ENCODE data around the gene NENF. TPM values are rescaled to one million over a fixed set of nuclear protein-coding genes. Genes with fewer than 3 reads are reported as not detected.
"Not testable (repeated sequence)": the region's sequence is repeated elsewhere in the genome, so short reads cannot be mapped to it uniquely, and the experiment has no call there.

NENF gene
- total RNA-seq, 1 donor from 2014 or later, result 6.8 TPM

DNA sequence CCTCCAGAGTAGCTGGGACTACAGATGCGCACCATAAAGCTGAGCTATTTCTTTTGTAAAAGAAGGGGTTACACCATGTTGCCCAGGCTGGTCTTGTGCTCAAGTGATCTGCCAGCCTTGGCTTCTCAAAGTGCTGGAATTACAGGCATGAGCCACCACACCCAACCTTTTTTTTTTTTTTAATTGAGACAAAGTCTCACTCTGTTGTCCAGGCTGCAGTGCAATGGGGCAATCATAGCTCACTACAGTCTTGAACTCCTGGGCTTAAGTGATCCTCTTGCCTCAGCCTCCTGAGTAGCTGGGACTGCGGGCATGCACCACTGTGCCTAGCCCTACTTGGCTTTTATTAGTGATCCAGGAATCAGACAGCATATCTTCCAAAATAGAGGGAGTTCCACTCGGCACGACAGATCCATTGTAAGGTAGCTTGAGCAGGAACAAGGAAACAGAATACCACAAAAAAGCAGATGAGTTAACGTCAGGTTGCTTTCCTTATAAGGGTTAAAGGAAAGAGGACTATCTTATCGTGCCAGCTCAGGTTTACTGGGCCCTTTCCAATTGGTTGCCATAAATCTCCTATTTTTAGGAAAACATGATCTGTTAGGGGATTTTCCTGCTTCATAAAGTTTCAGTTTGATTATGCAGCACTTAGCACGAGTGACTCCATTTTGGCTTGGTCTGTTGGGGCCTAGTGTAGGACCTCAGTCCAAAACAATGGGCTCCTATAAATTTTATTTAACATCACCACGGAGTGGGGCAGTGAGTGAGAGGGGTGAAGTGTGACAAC lies 45.2 kb downstream of the NENF start:
- no peaks in the 10 kb centered on the region for H3K79me2 ChIP-seq (ENCODE audit: low read depth)
- H3K4me1 Mint-ChIP-seq, result peaks cover 23% of the 10 kb centered on the region
- no peak overlapping the region for H3K4me3 Mint-ChIP-seq
- TF ChIP-seq, protein P1, sequence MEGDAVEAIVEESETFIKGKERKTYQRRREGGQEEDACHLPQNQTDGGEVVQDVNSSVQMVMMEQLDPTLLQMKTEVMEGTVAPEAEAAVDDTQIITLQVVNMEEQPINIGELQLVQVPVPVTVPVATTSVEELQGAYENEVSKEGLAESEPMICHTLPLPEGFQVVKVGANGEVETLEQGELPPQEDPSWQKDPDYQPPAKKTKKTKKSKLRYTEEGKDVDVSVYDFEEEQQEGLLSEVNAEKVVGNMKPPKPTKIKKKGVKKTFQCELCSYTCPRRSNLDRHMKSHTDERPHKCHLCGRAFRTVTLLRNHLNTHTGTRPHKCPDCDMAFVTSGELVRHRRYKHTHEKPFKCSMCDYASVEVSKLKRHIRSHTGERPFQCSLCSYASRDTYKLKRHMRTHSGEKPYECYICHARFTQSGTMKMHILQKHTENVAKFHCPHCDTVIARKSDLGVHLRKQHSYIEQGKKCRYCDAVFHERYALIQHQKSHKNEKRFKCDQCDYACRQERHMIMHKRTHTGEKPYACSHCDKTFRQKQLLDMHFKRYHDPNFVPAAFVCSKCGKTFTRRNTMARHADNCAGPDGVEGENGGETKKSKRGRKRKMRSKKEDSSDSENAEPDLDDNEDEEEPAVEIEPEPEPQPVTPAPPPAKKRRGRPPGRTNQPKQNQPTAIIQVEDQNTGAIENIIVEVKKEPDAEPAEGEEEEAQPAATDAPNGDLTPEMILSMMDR (IDR thresholded peaks at IDR 0.05), result no peak
- TF ChIP-seq EZH2 (IDR thresholded peaks at IDR 0.05) (no peak), EZH2phosphoT487 (IDR thresholded peaks at IDR 0.05) (no peak)
- peak overlapping the region; percentile 63 for H3K27ac Mint-ChIP-seq
- no peak overlapping the region for H3K27ac ChIP-seq
- no peak overlapping the region for H3K4me3 ChIP-seq
- H3K36me3 Mint-ChIP-seq, result no peaks in the 10 kb centered on the region
- DNase-seq (ENCODE audit: low spot score), result no peak
- peaks cover 2% of the 10 kb centered on the region for H3K9me3 Mint-ChIP-seq
- H3K4me2 ChIP-seq, result no peak overlapping the region
- H3K9me3 ChIP-seq (ENCODE audit: low read depth), result no peaks in the 10 kb centered on the region
- H3K27me3 ChIP-seq, result no peaks in the 10 kb centered on the region
- no peak overlapping the region for H3K9ac ChIP-seq
- no peak overlapping the region for H2AFZ ChIP-seq (replicated peaks)
- H3K4me1 ChIP-seq, result peaks cover 11% of the 10 kb centered on the region
- H3K36me3 ChIP-seq, result no peaks in the 10 kb centered on the region
- H4K20me1 ChIP-seq (ENCODE audit: low read depth), result no peaks in the 10 kb centered on the region
- H3F3A ChIP-seq (ENCODE audit: low read depth), result no peaks in the 10 kb centered on the region
- H3K27me3 Mint-ChIP-seq (ENCODE audit: insufficient read depth, low read depth), result peaks cover 20% of the 10 kb centered on the region

DNA sequence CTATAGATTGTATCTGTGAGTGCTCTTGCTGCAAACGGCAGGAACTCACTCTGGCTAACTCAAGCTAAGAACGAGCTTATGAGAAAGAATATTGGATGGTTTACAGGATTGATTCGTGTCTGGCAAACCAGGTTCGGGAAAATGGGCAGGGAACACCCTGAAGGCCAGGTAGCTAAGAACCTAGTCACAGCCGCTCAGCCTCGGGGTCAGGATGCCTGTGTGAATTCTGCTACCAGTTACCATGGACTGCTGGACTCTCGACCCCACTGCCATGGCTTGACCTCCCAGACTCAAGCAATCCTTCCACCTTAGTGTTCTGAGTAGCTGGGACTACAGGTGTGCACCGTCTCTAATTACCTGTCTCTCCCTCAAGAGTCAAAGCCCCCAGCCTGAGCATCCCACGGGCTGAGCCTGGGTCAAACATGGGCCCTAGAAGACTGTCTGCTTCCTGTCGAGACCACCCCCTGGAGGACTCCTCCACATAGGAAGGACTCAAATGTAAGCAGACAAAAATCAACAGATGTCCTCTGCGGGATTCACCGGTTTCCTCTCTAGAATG lies 45.8 kb downstream of the NENF start:
- TF ChIP-seq EZH2phosphoT487 (IDR thresholded peaks at IDR 0.05), result no peak
- TF ChIP-seq, protein P1 (IDR thresholded peaks at IDR 0.05), result no peak
- no peak for TF ChIP-seq EZH2 (IDR thresholded peaks at IDR 0.05)
- no peak for DNase-seq (ENCODE audit: low spot score)
- Histone ChIP-seq H3K4me2 (no peak overlapping the region), H3K36me3 (no peaks in the 10 kb centered on the region), H3K27ac (no peak overlapping the region), H3K27me3 (no peaks in the 10 kb centered on the region), H3K4me1 (peaks cover 11% of the 10 kb centered on the region), H3K4me3 (no peak overlapping the region), H2AFZ (replicated peaks) (no peak overlapping the region), H3K9me3 (ENCODE audit: low read depth) (no peaks in the 10 kb centered on the region), H4K20me1 (ENCODE audit: low read depth) (no peaks in the 10 kb centered on the region), H3K9ac (no peak overlapping the region), H3K79me2 (ENCODE audit: low read depth) (no peaks in the 10 kb centered on the region), H3F3A (ENCODE audit: low read depth) (no peaks in the 10 kb centered on the region)
- Mint-ChIP-seq H3K27ac (peak overlapping the region; percentile 63), H3K4me3 (no peak overlapping the region), H3K36me3 (no peaks in the 10 kb centered on the region), H3K9me3 (peaks cover 2% of the 10 kb centered on the region), H3K27me3 (ENCODE audit: insufficient read depth, low read depth) (peaks cover 23% of the 10 kb centered on the region), H3K4me1 (peaks cover 23% of the 10 kb centered on the region)

DNA sequence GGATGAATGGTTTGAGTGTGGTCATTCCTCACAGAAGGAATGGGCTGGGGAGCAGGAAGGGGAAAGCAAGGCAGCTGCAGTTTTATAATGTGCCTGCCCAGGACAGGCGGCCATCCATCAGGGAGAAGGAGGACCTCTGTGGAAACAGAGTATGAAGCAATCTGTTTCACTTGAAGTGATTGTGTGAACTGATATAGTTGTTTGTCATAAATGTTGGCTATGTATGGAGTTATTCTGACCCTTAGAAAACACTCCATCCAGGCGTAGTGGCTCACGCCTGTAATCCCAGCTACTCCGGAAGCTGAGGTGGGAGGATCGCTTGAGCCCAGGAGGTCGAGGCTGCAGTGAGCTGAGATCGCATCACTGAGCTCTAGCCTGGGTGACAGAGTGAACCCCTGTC lies 46.5 kb downstream of the NENF start:
- TF ChIP-seq EZH2 (IDR thresholded peaks at IDR 0.05), result no peak
- TF ChIP-seq EZH2phosphoT487 (IDR thresholded peaks at IDR 0.05), result no peak
- TF ChIP-seq, protein P1 (IDR thresholded peaks at IDR 0.05), result no peak
- peaks cover 11% of the 10 kb centered on the region for H3K4me1 ChIP-seq
- Mint-ChIP-seq H3K27ac (peak overlapping the region; percentile 93), H3K9me3 (peaks cover 2% of the 10 kb centered on the region), H3K4me1 (peaks cover 23% of the 10 kb centered on the region), H3K27me3 (ENCODE audit: insufficient read depth, low read depth) (peaks cover 28% of the 10 kb centered on the region), H3K36me3 (no peaks in the 10 kb centered on the region), H3K4me3 (no peak overlapping the region)
- no peak overlapping the region for H3K4me2 ChIP-seq
- no peak overlapping the region for H3K4me3 ChIP-seq
- H3K27me3 ChIP-seq, result no peaks in the 10 kb centered on the region
- no peaks in the 10 kb centered on the region for H3K79me2 ChIP-seq (ENCODE audit: low read depth)
- no peaks in the 10 kb centered on the region for H3F3A ChIP-seq (ENCODE audit: low read depth)
- H3K9me3 ChIP-seq (ENCODE audit: low read depth), result no peaks in the 10 kb centered on the region
- H3K9ac ChIP-seq, result no peak overlapping the region
- no peaks in the 10 kb centered on the region for H3K36me3 ChIP-seq
- H4K20me1 ChIP-seq (ENCODE audit: low read depth), result no peaks in the 10 kb centered on the region
- DNase-seq (ENCODE audit: low spot score), result no peak
- no peak overlapping the region for H2AFZ ChIP-seq (replicated peaks)
- no peak overlapping the region for H3K27ac ChIP-seq

DNA sequence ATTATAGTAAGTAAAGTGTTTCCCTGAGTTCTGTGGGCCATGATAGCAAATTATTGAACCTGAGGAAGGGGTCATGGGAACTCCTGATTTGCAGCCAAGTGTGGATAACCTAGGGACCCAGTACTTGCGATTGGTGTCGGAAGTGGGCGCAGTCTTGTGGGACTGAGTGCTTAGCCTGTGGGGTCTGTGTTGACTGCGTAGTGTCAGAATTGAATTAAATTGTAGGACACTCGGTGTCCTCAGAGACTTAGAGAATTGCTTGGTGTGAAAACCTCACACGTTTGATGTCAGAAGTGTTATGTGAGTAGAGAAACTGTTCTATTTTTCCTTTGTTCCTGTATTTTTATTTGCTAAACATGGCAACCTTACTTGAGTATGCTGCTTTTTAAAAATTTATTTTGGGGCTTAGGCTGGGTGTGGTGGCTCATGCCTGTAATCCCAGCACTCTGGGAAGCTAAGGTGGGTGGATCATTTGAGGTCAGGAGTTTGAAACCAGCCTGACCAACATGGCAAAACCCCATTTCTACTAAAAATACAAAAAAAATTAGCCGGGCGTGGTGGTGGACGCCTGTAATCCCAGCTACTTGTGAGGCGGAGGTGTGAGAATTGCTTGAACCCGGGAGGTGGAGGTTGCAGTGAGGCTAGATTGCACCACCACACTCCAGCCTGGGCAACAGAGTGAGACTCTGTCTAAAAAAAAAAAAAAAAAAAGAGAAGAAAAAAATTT lies 48.2 kb downstream of the NENF start:
- H3K27me3 ChIP-seq, H3K9me3 Mint-ChIP-seq: not testable (repeated sequence)

More for the DNA sequence above, 48.2 kb downstream of the NENF start:
- peaks cover 11% of the 10 kb centered on the region for H3K4me1 ChIP-seq
- H4K20me1 ChIP-seq (ENCODE audit: low read depth); H3K4me2 ChIP-seq; DNase-seq (ENCODE audit: low spot score); H3F3A ChIP-seq (ENCODE audit: low read depth); H3K9me3 ChIP-seq (ENCODE audit: low read depth); H3K4me3 Mint-ChIP-seq; H3K79me2 ChIP-seq (ENCODE audit: low read depth); H3K27ac ChIP-seq; H3K36me3 ChIP-seq; H2AFZ ChIP-seq (replicated peaks); H3K4me3 ChIP-seq; H3K9ac ChIP-seq; H3K27ac Mint-ChIP-seq; H3K36me3 Mint-ChIP-seq: not testable (repeated sequence)
- peaks cover 25% of the 10 kb centered on the region for H3K27me3 Mint-ChIP-seq (ENCODE audit: insufficient read depth, low read depth)
- peaks cover 35% of the 10 kb centered on the region for H3K4me1 Mint-ChIP-seq
